ENCODE data around the gene SNAP47.

DNA sequence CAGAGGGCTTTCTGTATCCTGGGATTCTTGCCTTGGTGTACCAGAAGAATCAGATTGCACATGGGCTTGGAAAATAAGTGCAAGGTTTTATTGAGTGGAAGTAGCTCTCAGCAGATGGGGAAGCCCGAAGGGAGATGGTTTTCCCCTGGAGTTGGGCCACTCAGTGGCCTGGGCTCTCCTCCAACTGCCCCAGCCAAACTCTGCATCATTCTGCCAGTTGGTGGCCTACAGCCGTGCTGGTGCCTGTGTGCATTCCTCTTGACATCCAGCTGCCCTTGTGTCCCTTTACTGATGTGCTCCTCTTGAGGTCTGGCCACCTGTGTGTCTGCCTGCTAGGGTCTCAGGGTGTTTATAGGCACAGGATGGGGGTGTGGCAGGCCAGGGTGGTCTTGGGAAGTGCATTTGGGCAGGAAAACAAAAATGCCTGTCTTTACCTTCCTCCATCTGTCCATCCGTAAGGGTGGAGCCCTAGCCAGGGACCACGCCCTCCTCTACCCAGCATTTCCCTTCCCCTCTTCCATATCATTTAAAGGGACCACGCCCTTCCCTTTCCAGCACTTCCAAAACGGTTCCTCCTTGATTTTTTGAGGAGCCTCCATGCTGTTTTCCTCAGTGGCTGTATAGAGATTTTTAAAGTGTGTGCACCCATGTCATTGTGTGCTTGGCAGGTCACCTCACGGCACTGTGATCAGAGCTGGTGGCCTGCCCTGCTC is 18.9 kb downstream of the SNAP47 start:
- no peak for TF ChIP-seq EZH2phosphoT487 (IDR thresholded peaks at IDR 0.05; ENCODE audit: borderline replicate concordance)
- TF ChIP-seq, protein P1, sequence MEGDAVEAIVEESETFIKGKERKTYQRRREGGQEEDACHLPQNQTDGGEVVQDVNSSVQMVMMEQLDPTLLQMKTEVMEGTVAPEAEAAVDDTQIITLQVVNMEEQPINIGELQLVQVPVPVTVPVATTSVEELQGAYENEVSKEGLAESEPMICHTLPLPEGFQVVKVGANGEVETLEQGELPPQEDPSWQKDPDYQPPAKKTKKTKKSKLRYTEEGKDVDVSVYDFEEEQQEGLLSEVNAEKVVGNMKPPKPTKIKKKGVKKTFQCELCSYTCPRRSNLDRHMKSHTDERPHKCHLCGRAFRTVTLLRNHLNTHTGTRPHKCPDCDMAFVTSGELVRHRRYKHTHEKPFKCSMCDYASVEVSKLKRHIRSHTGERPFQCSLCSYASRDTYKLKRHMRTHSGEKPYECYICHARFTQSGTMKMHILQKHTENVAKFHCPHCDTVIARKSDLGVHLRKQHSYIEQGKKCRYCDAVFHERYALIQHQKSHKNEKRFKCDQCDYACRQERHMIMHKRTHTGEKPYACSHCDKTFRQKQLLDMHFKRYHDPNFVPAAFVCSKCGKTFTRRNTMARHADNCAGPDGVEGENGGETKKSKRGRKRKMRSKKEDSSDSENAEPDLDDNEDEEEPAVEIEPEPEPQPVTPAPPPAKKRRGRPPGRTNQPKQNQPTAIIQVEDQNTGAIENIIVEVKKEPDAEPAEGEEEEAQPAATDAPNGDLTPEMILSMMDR (conservative IDR thresholded peaks at IDR 0.05; ENCODE audit: low read length): no peak

All from Loucy (cell line).